ENCODE measurements around the gene BDKRB1. TPM values are rescaled to one million over a fixed set of nuclear protein-coding genes. Genes with fewer than 3 reads are reported as not detected.
A peak's percentile ranks its signal among the peaks of the same experiment; 100 is the strongest.

The BDKRB1 gene
- total and polyA plus RNA-seq, 9 of the 15 experiments (the other 6 are each of a cell fraction or from before 2014, with no cell fraction given), result 0.06 to 0.23 (median 0.09) TPM; not detected in 1

GRCh38 chr14:96263347-96264199, 7.6 kb downstream of the BDKRB1 start (continued):
- TF ChIP-seq SPI1 (IDR thresholded peaks at IDR 0.05; ENCODE audit: borderline replicate concordance, low read depth, low read length), result peak; percentile 53; the same call in 1 of the 2 replicates
- TF ChIP-seq SAP30 (IDR thresholded peaks at IDR 0.05; ENCODE audit: borderline replicate concordance, insufficient read depth, low read depth, low read length, poor library complexity, severe bottlenecking), result no peak
- TF ChIP-seq GATAD2A (IDR thresholded peaks at IDR 0.05), result no peak

DNA sequence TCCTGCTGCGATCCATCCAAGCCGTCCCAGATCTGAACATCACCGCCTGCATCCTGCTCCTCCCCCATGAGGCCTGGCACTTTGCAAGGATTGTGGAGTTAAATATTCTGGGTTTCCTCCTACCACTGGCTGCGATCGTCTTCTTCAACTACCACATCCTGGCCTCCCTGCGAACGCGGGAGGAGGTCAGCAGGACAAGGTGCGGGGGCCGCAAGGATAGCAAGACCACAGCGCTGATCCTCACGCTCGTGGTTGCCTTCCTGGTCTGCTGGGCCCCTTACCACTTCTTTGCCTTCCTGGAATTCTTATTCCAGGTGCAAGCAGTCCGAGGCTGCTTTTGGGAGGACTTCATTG, 8.2 kb downstream of the BDKRB1 start:
- FAIRE-seq, result no peak
- H3K27ac ChIP-seq (ENCODE audit: extremely low read depth, low read depth, low read length), result no peak overlapping the region
- H2AFZ ChIP-seq (ENCODE audit: low read depth, low read length), result no peak overlapping the region
- H3K4me2 ChIP-seq (ENCODE audit: insufficient read depth, low read length), result no peak overlapping the region
- 2% methylated on average over 8 of the region's 14 CpGs for WGBS (ENCODE audit: insufficient coverage, low coverage, missing lambda C conversion rate)
- no peaks in the 10 kb centered on the region for H3K9me3 ChIP-seq (replicated peaks; ENCODE audit: control insufficient read depth, insufficient read depth, low read depth, low read length)
- H4K20me1 ChIP-seq (replicated peaks; ENCODE audit: control insufficient read depth, insufficient read depth, low read length), result no peaks in the 10 kb centered on the region
- ATAC-seq, result no peak
- intact Hi-C loops (cut with micrococcal nuclease), result no loop called here
- H3K4me3 ChIP-seq, result no peak overlapping the region
- POLR2A ChIA-PET, result no interaction called here
- no peak overlapping the region for H3K9ac ChIP-seq (ENCODE audit: insufficient read depth in 1 of 2, low read depth in 2 of 2, low read length in 2 of 2)
- no peaks in the 10 kb centered on the region for H3K36me3 ChIP-seq (ENCODE audit: control insufficient read depth, insufficient read depth, low read length)
- no peak for DNase-seq (ENCODE audit: extremely low read depth in 1 of 4, low spot score in 3 of 4)
- peaks cover 9 to 52% of the 10 kb centered on the region in 2 experiments for H3K27me3 ChIP-seq (ENCODE audit: control insufficient read depth in 2 of 2, insufficient read depth in 2 of 2, low read length in 2 of 2)
- no peaks in the 10 kb centered on the region for H3K79me2 ChIP-seq (ENCODE audit: control insufficient read depth, insufficient read depth, low read length)
- H3K4me1 ChIP-seq (replicated peaks in 1 of 2; ENCODE audit: control insufficient read depth in 2 of 2, insufficient read depth in 2 of 2, low read length in 2 of 2), result peaks cover 0 to 4% of the 10 kb centered on the region in 2 experiments; a peak in 2 of 5 replicates
- no TSS peak for BruUV-seq (replicated peaks)
- CTCF ChIA-PET (ENCODE audit: low intra/inter-chr PET ratio), result no interaction called here
- no peak for TF ChIP-seq DNMT1 (IDR thresholded peaks at IDR 0.05)
- no peaks in the 10 kb centered on the region for H3K9me1 ChIP-seq (ENCODE audit: control insufficient read depth, insufficient read depth, low read length)
- in situ Hi-C loops (cut with MboI), result loop anchor here (10.0 to 25.0 kb wide), 2 partner anchors 149 to 702 kb away; no protein-coding TSS in a partner anchor
